Testis (tissue), 2 donors: ENCODE data around the gene KAT6B.

Experiments
- POLR2A ChIP-seq: fragments of 450-650 bp; IDR thresholded peaks from one replicate; pipeline ENCODE4 v1.6.1; 2017; ENCODE audit warnings: antibody characterized with exemption, mild to moderate bottlenecking, moderate library complexity
- TF ChIP-seq, protein P1 (sequence below), 3 experiments: fragments of 450-650 bp in 2 of 3; fragments of 200-600 bp in 1 of 3; sonication (generic) in 1 of 3; IDR thresholded peaks; one replicate each; pipeline ENCODE4 v1.5.1; 2016 to 2019; ENCODE audit warnings: antibody characterized with exemption in 3 of 3, mild to moderate bottlenecking in 2 of 3, moderate library complexity in 1 of 3

DNA sequence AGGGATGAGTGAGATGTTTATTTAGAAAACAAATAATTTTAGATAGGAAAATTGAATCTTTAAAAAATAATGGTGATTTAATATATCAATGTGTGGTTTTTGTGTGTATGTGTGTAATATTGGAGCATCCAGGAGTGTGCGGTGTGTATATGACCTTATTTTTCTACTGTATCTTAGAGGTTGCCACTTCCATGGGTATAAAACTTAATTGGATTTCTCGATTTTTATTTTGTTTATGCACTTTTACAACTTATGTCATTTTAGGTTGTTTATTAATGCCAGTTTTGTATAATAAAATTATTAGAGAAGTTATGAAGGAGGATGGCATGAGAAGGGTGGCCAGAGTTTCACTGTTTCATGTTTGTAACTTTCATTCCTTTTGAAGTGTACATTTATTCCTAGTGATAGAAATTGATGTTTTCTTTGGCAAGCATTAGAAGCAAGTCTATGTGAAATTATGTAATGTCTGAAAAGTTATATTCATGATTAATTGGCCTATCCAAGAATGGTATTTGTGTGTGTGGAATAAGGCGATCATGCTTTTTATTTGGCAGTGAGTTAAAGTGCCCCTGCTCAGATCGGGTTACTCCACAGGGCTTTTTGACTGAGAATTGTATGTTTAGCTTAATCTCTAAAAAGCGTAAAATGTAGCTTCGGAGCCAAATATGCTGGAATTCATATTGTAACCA, 110.3 kb downstream of the KAT6B start:
- TF ChIP-seq, protein P1, sequence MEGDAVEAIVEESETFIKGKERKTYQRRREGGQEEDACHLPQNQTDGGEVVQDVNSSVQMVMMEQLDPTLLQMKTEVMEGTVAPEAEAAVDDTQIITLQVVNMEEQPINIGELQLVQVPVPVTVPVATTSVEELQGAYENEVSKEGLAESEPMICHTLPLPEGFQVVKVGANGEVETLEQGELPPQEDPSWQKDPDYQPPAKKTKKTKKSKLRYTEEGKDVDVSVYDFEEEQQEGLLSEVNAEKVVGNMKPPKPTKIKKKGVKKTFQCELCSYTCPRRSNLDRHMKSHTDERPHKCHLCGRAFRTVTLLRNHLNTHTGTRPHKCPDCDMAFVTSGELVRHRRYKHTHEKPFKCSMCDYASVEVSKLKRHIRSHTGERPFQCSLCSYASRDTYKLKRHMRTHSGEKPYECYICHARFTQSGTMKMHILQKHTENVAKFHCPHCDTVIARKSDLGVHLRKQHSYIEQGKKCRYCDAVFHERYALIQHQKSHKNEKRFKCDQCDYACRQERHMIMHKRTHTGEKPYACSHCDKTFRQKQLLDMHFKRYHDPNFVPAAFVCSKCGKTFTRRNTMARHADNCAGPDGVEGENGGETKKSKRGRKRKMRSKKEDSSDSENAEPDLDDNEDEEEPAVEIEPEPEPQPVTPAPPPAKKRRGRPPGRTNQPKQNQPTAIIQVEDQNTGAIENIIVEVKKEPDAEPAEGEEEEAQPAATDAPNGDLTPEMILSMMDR (IDR thresholded peaks at IDR 0.05), result no peak
- no peak for TF ChIP-seq POLR2A
